Measurements from ENCODE around the gene HBZ. TPM values are rescaled to one million over a fixed set of nuclear protein-coding genes. Genes with fewer than 3 reads are reported as not detected.
"Not testable (repeated sequence)": the region's sequence is repeated elsewhere in the genome, so short reads cannot be mapped to it uniquely, and the experiment has no call there.

The HBZ gene
- total and polyA plus RNA-seq, 9 of the 15 experiments (the other 6 are each of a cell fraction or from before 2014, with no cell fraction given), result 58.0 to 610 (median 113) TPM

DNA sequence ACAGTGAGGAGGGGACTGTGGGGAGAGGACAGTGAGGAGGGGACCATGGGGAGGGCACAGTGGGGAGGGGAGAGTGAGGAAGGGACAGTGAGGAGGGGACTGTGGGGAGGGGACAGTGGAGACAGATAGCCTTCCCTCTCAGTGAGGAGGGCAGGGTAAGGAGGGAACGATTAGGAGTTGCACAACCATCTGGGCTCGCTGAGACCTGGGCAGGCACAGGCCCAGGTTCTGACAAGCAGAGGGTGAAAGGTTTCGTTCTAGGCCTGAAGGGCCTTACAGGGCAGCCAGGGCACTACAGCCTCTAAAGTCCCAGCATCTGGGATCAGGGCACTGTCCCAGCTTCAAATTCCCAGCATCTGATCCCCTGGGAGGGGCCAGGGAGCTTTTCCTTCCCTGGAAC, 11.3 kb downstream of the HBZ start:
- H3K27me3 ChIP-seq (ENCODE audit: control insufficient read depth in 2 of 2, insufficient read depth in 2 of 2, low read length in 2 of 2); H4K20me1 ChIP-seq (replicated peaks; ENCODE audit: control insufficient read depth, insufficient read depth, low read length); H3K79me2 ChIP-seq (ENCODE audit: control insufficient read depth, insufficient read depth, low read length); H3K4me3 ChIP-seq; H3K27ac ChIP-seq (ENCODE audit: extremely low read depth, low read depth, low read length); H3K36me3 ChIP-seq (ENCODE audit: control insufficient read depth, insufficient read depth, low read length); in situ Hi-C loops (cut with MboI); BruUV-seq (replicated peaks); H3K4me2 ChIP-seq (ENCODE audit: insufficient read depth, low read length); H3K9me1 ChIP-seq (ENCODE audit: control insufficient read depth, insufficient read depth, low read length); intact Hi-C loops (cut with micrococcal nuclease); POLR2A ChIA-PET; H2AFZ ChIP-seq (ENCODE audit: low read depth, low read length); CTCF ChIA-PET (ENCODE audit: low intra/inter-chr PET ratio); H3K9me3 ChIP-seq (replicated peaks; ENCODE audit: control insufficient read depth, insufficient read depth, low read depth, low read length): not testable (repeated sequence)
- TF ChIP-seq CEBPB (tag; IDR thresholded peaks at IDR 0.05), result peak; percentile 82
- FAIRE-seq (peak; percentile 93), DNase-seq (ENCODE audit: extremely low read depth in 1 of 4, low spot score in 3 of 4) (peak in 2 of 4 experiments; percentile 10 to 14), ATAC-seq (peak; percentile 71)
- H3K4me1 ChIP-seq (replicated peaks in 1 of 2; ENCODE audit: control insufficient read depth in 2 of 2, insufficient read depth in 2 of 2, low read length in 2 of 2), result peaks cover 6 to 71% of the 10 kb centered on the region in 2 experiments; a peak in 4 of 5 replicates
- WGBS (ENCODE audit: insufficient coverage, low coverage, missing lambda C conversion rate), result 17% methylated on average over 1 of the region's 3 CpGs
- peak overlapping the region in 1 of 2 experiments; percentile 36; a peak in 1 of 4 replicates for H3K9ac ChIP-seq (ENCODE audit: insufficient read depth in 1 of 2, low read depth in 2 of 2, low read length in 2 of 2)

DNA sequence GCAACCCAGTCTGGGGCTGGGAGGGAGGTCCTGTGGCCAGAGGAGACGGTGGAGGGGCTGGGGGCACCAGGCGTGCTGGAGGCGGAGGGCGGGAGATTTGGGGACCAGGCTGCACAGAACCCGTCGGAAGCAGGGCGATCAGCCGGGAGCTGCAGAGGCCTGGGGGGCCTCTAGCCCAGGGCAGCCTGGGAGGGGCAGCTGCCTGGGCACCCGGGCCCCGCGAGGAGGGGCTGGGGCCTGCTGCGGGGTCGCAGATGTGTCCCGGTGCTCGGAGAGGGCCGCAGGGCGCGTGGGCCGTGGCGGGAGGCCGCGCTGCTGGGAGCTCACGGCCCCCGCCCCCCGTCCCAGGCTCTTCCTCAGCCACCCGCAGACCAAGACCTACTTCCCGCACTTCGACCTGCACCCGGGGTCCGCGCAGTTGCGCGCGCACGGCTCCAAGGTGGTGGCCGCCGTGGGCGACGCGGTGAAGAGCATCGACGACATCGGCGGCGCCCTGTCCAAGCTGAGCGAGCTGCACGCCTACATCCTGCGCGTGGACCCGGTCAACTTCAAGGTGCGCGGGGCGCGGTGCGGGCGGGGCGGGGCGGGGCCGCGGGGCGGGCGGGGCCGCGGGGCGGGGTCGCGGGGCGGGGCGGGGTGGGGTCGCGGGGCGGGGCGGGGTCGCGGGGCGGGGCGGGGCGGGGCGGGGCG, 11.8 kb downstream of the HBZ start:
- H3K9me3 ChIP-seq (replicated peaks; ENCODE audit: control insufficient read depth, insufficient read depth, low read depth, low read length); H3K4me2 ChIP-seq (ENCODE audit: insufficient read depth, low read length); in situ Hi-C loops (cut with MboI); H3K27me3 ChIP-seq (ENCODE audit: control insufficient read depth in 2 of 2, insufficient read depth in 2 of 2, low read length in 2 of 2); H3K4me3 ChIP-seq; H2AFZ ChIP-seq (ENCODE audit: low read depth, low read length); H3K9me1 ChIP-seq (ENCODE audit: control insufficient read depth, insufficient read depth, low read length); DNase-seq (ENCODE audit: extremely low read depth in 1 of 4, low spot score in 3 of 4); CTCF ChIA-PET (ENCODE audit: low intra/inter-chr PET ratio); BruUV-seq (replicated peaks); intact Hi-C loops (cut with micrococcal nuclease); H3K79me2 ChIP-seq (ENCODE audit: control insufficient read depth, insufficient read depth, low read length); H3K27ac ChIP-seq (ENCODE audit: extremely low read depth, low read depth, low read length); POLR2A ChIA-PET; H3K36me3 ChIP-seq (ENCODE audit: control insufficient read depth, insufficient read depth, low read length); H4K20me1 ChIP-seq (replicated peaks; ENCODE audit: control insufficient read depth, insufficient read depth, low read length); H3K9ac ChIP-seq (ENCODE audit: insufficient read depth in 1 of 2, low read depth in 2 of 2, low read length in 2 of 2); FAIRE-seq: not testable (repeated sequence)
- peaks cover 10 to 76% of the 10 kb centered on the region in 2 experiments; a peak in 4 of 5 replicates for H3K4me1 ChIP-seq (replicated peaks in 1 of 2; ENCODE audit: control insufficient read depth in 2 of 2, insufficient read depth in 2 of 2, low read length in 2 of 2)
- peak; percentile 82 for ATAC-seq
- WGBS (ENCODE audit: insufficient coverage, low coverage, missing lambda C conversion rate), result no CpG with 5 or more reads among the region's 80 CpGs
